ENCODE measurements around the gene BTBD1.

The BTBD1 gene

GRCh38 chr15:83112956-83113299 is 45.9 kb upstream of the BTBD1 start:
- TF ChIP-seq CTCF (IDR thresholded peaks at IDR 0.05) = no peak
- peaks cover 60% of the 10 kb centered on the region for H3K36me3 ChIP-seq
- no peak overlapping the region for H3K4me3 ChIP-seq (ENCODE audit: low read depth in 1 of 2, low read length in 1 of 2)
- peaks cover 19 to 21% of the 10 kb centered on the region in 2 experiments for H3K4me1 ChIP-seq (ENCODE audit: control insufficient read depth in 1 of 2, insufficient read depth in 1 of 2, low read depth in 1 of 2, low read length in 1 of 2)
- no peaks in the 10 kb centered on the region for H3K27me3 ChIP-seq
- no peaks in the 10 kb centered on the region for H3K9me3 ChIP-seq
- H3K27ac ChIP-seq = no peak overlapping the region

- Histone ChIP-seq H3K9me3 (no peaks in the 10 kb centered on the region), H3K27ac (no peak overlapping the region), H3K36me3 (peaks cover 54% of the 10 kb centered on the region), H3K4me1 (ENCODE audit: control insufficient read depth in 1 of 2, insufficient read depth in 1 of 2, low read depth in 1 of 2, low read length in 1 of 2) (peaks cover 19 to 21% of the 10 kb centered on the region in 2 experiments), H3K27me3 (no peaks in the 10 kb centered on the region), H3K4me3 (ENCODE audit: low read depth in 1 of 2, low read length in 1 of 2) (no peak overlapping the region)
- no peak for TF ChIP-seq CTCF (IDR thresholded peaks at IDR 0.05)
Observed at GRCh38 chr15:83112233-83112955, 45.3 kb upstream of the BTBD1 start.

GRCh38 chr15:83111149-83111548 is 44.1 kb upstream of the BTBD1 start:
- H3K36me3 ChIP-seq = peaks cover 42% of the 10 kb centered on the region
- H3K27me3 ChIP-seq = no peaks in the 10 kb centered on the region
- H3K4me3 ChIP-seq (ENCODE audit: low read depth in 1 of 2, low read length in 1 of 2) = no peak overlapping the region
- H3K27ac ChIP-seq = no peak overlapping the region
- no peak for TF ChIP-seq CTCF (IDR thresholded peaks at IDR 0.05)
- H3K9me3 ChIP-seq = no peaks in the 10 kb centered on the region
- H3K4me1 ChIP-seq (ENCODE audit: control insufficient read depth in 1 of 2, insufficient read depth in 1 of 2, low read depth in 1 of 2, low read length in 1 of 2) = peaks cover 24 to 27% of the 10 kb centered on the region in 2 experiments

- H3K9me3 ChIP-seq = no peaks in the 10 kb centered on the region
- H3K27me3 ChIP-seq = no peaks in the 10 kb centered on the region
- H3K4me1 ChIP-seq (ENCODE audit: control insufficient read depth in 1 of 2, insufficient read depth in 1 of 2, low read depth in 1 of 2, low read length in 1 of 2) = peaks cover 24 to 27% of the 10 kb centered on the region in 2 experiments
- peak overlapping the region; percentile 97 for H3K27ac ChIP-seq
- H3K36me3 ChIP-seq = peaks cover 34% of the 10 kb centered on the region
- TF ChIP-seq CTCF (IDR thresholded peaks at IDR 0.05) = no peak
- H3K4me3 ChIP-seq (ENCODE audit: low read depth in 1 of 2, low read length in 1 of 2) = no peak overlapping the region
Observed at GRCh38 chr15:83110381-83110780, 43.3 kb upstream of the BTBD1 start.

- Histone ChIP-seq H3K27ac (peak overlapping the region; percentile 97), H3K9me3 (no peaks in the 10 kb centered on the region), H3K36me3 (peaks cover 26% of the 10 kb centered on the region), H3K4me1 (ENCODE audit: control insufficient read depth in 1 of 2, insufficient read depth in 1 of 2, low read depth in 1 of 2, low read length in 1 of 2) (peaks cover 24 to 27% of the 10 kb centered on the region in 2 experiments), H3K27me3 (no peaks in the 10 kb centered on the region), H3K4me3 (ENCODE audit: low read depth in 1 of 2, low read length in 1 of 2) (peak overlapping the region; percentile 91 to 93)
- no peak for TF ChIP-seq CTCF (IDR thresholded peaks at IDR 0.05)
Observed at GRCh38 chr15:83109532-83109931, 42.5 kb upstream of the BTBD1 start.
